K562 (cell line): ENCODE measurements around the gene CMBL. TPM values are rescaled to one million over a fixed set of nuclear protein-coding genes. Genes with fewer than 3 reads are reported as not detected.
A peak's percentile ranks its signal among the peaks of the same experiment; 100 is the strongest.

Experiments used
- CHD4 ChIP-seq: fragments of 200-600 bp; sonication (generic); IDR thresholded peaks from 3 replicates; pipeline ENCODE4 v1.6.1; 2012; ENCODE audit warnings: low read depth, mild to moderate bottlenecking, mixed read lengths, low read length, inconsistent platforms; ENCODE audit not compliant: insufficient read depth, insufficient replicate concordance, poor library complexity, severe bottlenecking
- DNMT1 ChIP-seq: fragments of 450-650 bp; IDR thresholded peaks from 2 replicates; pipeline ENCODE4 v1.6.1; 2016; ENCODE audit warnings: antibody characterized with exemption, mild to moderate bottlenecking
- ELF2 ChIP-seq: fragments of 250-450 bp; sonication (Bioruptor Pico); IDR thresholded peaks from 2 replicates; pipeline ENCODE4 v1.5.0; 2021; ENCODE audit warnings: mild to moderate bottlenecking
- ELK1 ChIP-seq: sonication (generic); formaldehyde crosslinking; IDR thresholded peaks from 2 replicates; pipeline ENCODE4 v1.8.1; 2022; ENCODE audit warnings: missing genetic modification reagents
- GTF3C2 ChIP-seq: IDR thresholded peaks from 3 replicates; pipeline ENCODE4 v1.6.1; 2011; ENCODE audit warnings: borderline replicate concordance, mild to moderate bottlenecking, moderate library complexity; ENCODE audit not compliant: insufficient read length; ENCODE audit errors: extremely low read depth
- JUN ChIP-seq, 2 experiments: sonication (generic) in 1 of 2; formaldehyde crosslinking in 1 of 2; IDR thresholded peaks; 2 replicates each; pipeline versions ENCODE4 v1.6.1 to v1.8.0; 2012 to 2022; ENCODE audit warnings: borderline replicate concordance in 2 of 2, mild to moderate bottlenecking in 2 of 2, improper control_type of control experiment in 1 of 2, low read depth in 1 of 2, low read length in 1 of 2, missing genetic modification reagents in 1 of 2
- MTF1 ChIP-seq: fragments of 250-450 bp; sonication (Bioruptor Pico); IDR thresholded peaks from 2 replicates; pipeline ENCODE4 v1.9.0; 2021; ENCODE audit warnings: moderate library complexity, mild to moderate bottlenecking, inconsistent platforms, borderline replicate concordance
- NCOA4 ChIP-seq: fragments of 450-650 bp; IDR thresholded peaks from 2 replicates; pipeline ENCODE4 v1.6.1; 2018; ENCODE audit warnings: mild to moderate bottlenecking; ENCODE audit not compliant: partially characterized antibody
- PCBP1 ChIP-seq: fragments of 200-400 bp; formaldehyde crosslinking; IDR thresholded peaks from 2 replicates; pipeline ENCODE4 v1.6.1; 2018; ENCODE audit warnings: mild to moderate bottlenecking, low read depth, low read length; ENCODE audit not compliant: poor library complexity, severe bottlenecking
- PHF21A ChIP-seq: fragments of 450-650 bp; IDR thresholded peaks from 2 replicates; pipeline ENCODE4 v1.6.1; 2017; ENCODE audit warnings: low read depth, borderline replicate concordance
- ZNF133 ChIP-seq: fragments of 250-450 bp; sonication (Bioruptor Pico); IDR thresholded peaks from 2 replicates; pipeline ENCODE4 v1.4.0; 2020; ENCODE audit warnings: mild to moderate bottlenecking
- ZNF174 ChIP-seq: fragments of 250-450 bp; sonication (Bioruptor Pico); IDR thresholded peaks from 2 replicates; pipeline ENCODE4 v1.4.0; 2020; ENCODE audit warnings: mild to moderate bottlenecking
- ZNF232 ChIP-seq: sonication (generic); formaldehyde crosslinking; IDR thresholded peaks from 2 replicates; pipeline ENCODE4 v1.8.0; 2022; ENCODE audit warnings: mild to moderate bottlenecking, missing genetic modification reagents
- ZNF77 ChIP-seq: fragments of 250-450 bp; sonication (Bioruptor Pico); IDR thresholded peaks from 2 replicates; pipeline ENCODE4 v1.5.0; 2020
- polyA plus RNA-seq, 8 experiments: library from polyadenylated mRNA; depleted of rRNA in 4 of 8; stranded (reverse) in 5 of 8; unstranded in 3 of 8; fragments of >200 nt; fragmentation: Nextera tagmentation in 2 of 8; fragmentation: Illumina TruSeq in 1 of 8; extraction: Ambion mirVana in 2 of 8; extraction: Trizol in 1 of 8; gene quantifications; 2 replicates each; pipeline versions ENCODE4 v1.2.1 to v1.2.3, GENCODE V29; 2011 to 2014; ENCODE audit warnings: inconsistent platforms in 1 of 8, missing spikeins in 1 of 8
- total RNA-seq, 7 experiments: library from RNA; depleted of rRNA in 6 of 7; stranded (reverse); fragments of >200 nt in 6 of 7; fragmentation: Illumina TruSeq in 2 of 7; extraction: Trizol in 2 of 7; gene quantifications; 2 replicates each; pipeline versions ENCODE4 v1.2.1 to v1.2.3, GENCODE V29; 2011 to 2021; ENCODE audit warnings: low replicate concordance in 1 of 7
- TF ChIP-seq, protein P1 (sequence below): sonication (generic); formaldehyde crosslinking; IDR thresholded peaks from 2 replicates; pipeline ENCODE4 v1.8.0; 2022; ENCODE audit warnings: missing genetic modification reagents, mild to moderate bottlenecking, moderate library complexity, borderline replicate concordance
- TF ChIP-seq, protein P2 (sequence below): IDR thresholded peaks from 3 replicates; pipeline ENCODE4 v1.6.1; 2011; ENCODE audit warnings: borderline replicate concordance, mild to moderate bottlenecking; ENCODE audit not compliant: insufficient read length, insufficient read depth
- TF ChIP-seq, protein P3 (sequence below), 2 experiments: IDR thresholded peaks; 2 replicates each; pipeline ENCODE4 v1.6.1; 2011; ENCODE audit warnings: borderline replicate concordance in 1 of 2, control low read depth in 1 of 2, low read depth in 1 of 2, low read length in 1 of 2, mild to moderate bottlenecking in 1 of 2, mixed read lengths in 1 of 2, moderate library complexity in 1 of 2; ENCODE audit not compliant: insufficient read depth in 1 of 2, insufficient read length in 1 of 2, poor library complexity in 1 of 2, severe bottlenecking in 1 of 2; ENCODE audit errors: extremely low read depth in 1 of 2

Gene CMBL
- total and polyA plus RNA-seq, 9 of the 15 experiments (the other 6 are each of a cell fraction or from before 2014, with no cell fraction given), result 22.6 to 192 (median 71.1) TPM

DNA sequence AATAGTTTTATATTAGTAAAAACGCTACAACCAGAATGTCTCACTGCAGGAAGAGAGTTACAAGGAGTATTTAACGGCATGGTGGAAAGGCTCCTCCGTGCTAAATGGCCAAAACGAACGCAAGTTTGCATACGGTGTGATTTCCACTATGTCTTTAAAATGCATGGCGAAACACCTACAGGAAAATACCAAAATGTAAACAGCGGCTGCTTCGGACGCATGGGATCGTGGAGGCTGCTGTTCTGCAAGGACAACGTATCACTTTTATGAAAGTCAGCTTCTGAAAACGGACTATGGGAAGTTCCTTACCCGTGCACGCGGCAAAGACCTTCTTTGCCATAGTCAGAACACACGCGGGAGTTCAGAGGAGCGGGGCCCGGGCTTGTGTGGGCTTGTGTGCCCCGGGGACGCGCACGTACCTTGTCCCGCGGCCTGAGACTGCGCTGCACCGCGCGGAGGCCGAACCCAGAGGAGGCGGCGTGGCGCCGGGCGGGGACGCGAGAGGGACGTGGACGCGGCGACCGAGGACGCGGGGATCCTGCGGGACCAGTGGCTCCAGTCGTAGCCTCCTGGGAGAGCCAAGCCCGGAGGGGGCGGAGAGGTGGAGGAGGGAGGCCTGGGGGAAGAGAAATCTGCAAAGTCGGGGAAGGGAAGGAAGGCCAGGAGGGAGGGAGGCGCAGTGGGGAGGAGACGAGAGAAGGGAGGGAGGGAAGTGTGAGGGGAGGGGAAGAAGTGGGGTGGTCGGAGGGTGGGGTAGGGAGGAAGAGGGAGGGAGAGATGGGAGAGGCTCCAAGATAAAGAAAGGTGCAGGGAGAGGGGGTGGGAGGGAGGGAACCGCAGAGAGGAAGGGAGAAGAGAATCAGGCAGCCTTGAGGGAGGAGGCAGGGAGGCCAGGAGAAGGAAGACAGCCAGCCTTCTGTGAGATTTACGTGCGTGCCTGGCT lies at the start of gene CMBL (continued):
- no peak for TF ChIP-seq ZNF174 (CRISPR knock-in tag)
- peak; percentile 32 for TF ChIP-seq PCBP1
- no peak for TF ChIP-seq ELF2 (CRISPR knock-in tag)
- TF ChIP-seq PHF21A, result peak; percentile 82; the same call in 1 of the 2 replicates
- no peak for TF ChIP-seq NCOA4
- TF ChIP-seq, protein P1, sequence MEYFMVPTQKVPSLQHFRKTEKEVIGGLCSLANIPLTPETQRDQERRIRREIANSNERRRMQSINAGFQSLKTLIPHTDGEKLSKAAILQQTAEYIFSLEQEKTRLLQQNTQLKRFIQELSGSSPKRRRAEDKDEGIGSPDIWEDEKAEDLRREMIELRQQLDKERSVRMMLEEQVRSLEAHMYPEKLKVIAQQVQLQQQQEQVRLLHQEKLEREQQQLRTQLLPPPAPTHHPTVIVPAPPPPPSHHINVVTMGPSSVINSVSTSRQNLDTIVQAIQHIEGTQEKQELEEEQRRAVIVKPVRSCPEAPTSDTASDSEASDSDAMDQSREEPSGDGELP (CRISPR knock-in tag), result peak; percentile 67; the same call in 1 of the 2 replicates
- TF ChIP-seq, protein P2, sequence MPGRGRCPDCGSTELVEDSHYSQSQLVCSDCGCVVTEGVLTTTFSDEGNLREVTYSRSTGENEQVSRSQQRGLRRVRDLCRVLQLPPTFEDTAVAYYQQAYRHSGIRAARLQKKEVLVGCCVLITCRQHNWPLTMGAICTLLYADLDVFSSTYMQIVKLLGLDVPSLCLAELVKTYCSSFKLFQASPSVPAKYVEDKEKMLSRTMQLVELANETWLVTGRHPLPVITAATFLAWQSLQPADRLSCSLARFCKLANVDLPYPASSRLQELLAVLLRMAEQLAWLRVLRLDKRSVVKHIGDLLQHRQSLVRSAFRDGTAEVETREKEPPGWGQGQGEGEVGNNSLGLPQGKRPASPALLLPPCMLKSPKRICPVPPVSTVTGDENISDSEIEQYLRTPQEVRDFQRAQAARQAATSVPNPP, result no peak
- no peak for TF ChIP-seq ZNF77 (CRISPR knock-in tag)
- no peak for TF ChIP-seq ZNF133 (CRISPR knock-in tag)
- TF ChIP-seq ZNF232 (CRISPR knock-in tag), result peak; percentile 60; the same call in 1 of the 2 replicates
- TF ChIP-seq ELK1, result no peak
- TF ChIP-seq CHD4, result no peak
- 0 out of 2 replicates have a peak, but pooled peaks have one; percentile 6 for TF ChIP-seq JUN (IDR thresholded peaks at IDR 0.05; ENCODE audit: borderline replicate concordance, low read depth, low read length)
- TF ChIP-seq JUN (CRISPR knock-in tag; IDR thresholded peaks at IDR 0.05; ENCODE audit: borderline replicate concordance), result peak; percentile 75; the same call in 1 of the 2 replicates
- TF ChIP-seq, protein P3, sequence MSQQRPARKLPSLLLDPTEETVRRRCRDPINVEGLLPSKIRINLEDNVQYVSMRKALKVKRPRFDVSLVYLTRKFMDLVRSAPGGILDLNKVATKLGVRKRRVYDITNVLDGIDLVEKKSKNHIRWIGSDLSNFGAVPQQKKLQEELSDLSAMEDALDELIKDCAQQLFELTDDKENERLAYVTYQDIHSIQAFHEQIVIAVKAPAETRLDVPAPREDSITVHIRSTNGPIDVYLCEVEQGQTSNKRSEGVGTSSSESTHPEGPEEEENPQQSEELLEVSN (IDR thresholded peaks at IDR 0.05; ENCODE audit: borderline replicate concordance in 1 of 2, extremely low read depth in 1 of 2, insufficient read depth in 1 of 2, insufficient read length in 1 of 2, low read depth in 1 of 2, low read length in 1 of 2, poor library complexity in 1 of 2, severe bottlenecking in 1 of 2), result peak; percentile 60 to 71
- no peak for TF ChIP-seq GTF3C2
- no peak for TF ChIP-seq DNMT1
- TF ChIP-seq MTF1, result no peak
